GM19351 (cell line): Measurements from ENCODE around the gene PRPF40A.
"Not testable (repeated sequence)": the region's sequence is repeated elsewhere in the genome, so short reads cannot be mapped to it uniquely, and the experiment has no call there.

Experiments
- ATAC-seq: cut with Tn5 transposase; IDR thresholded peaks from one replicate; pipeline ENCODE4 v1.9.1; 2021; ENCODE audit warnings: mild to moderate bottlenecking, moderate library complexity; ENCODE audit not compliant: unreplicated experiment

PRPF40A gene

GRCh38 chr2:152717228-152718075 is at the start of gene PRPF40A:
PRPF40A (minus strand) TSS chr2:152717461; CDS start chr2:152717439, 22 bp downstream.
- ATAC-seq: peak; percentile 60

- no peak for ATAC-seq
Measured at GRCh38 chr2:152766928-152767327, 49.7 kb upstream of the PRPF40A start.

GRCh38 chr2:152763651-152764050 is 46.4 kb upstream of the PRPF40A start:
- ATAC-seq: no peak

GRCh38 chr2:152763208-152763607 is 45.9 kb upstream of the PRPF40A start:
- not testable (repeated sequence) for ATAC-seq

GRCh38 chr2:152762202-152762601 is 44.9 kb upstream of the PRPF40A start:
- ATAC-seq: no peak

GRCh38 chr2:152761214-152761613 is 44.0 kb upstream of the PRPF40A start:
- ATAC-seq: no peak

- ATAC-seq: no peak
Measured at GRCh38 chr2:152759290-152760072, 42.2 kb upstream of the PRPF40A start.

- ATAC-seq: no peak
Measured at GRCh38 chr2:152755029-152755428, 37.8 kb upstream of the PRPF40A start.

- not testable (repeated sequence) for ATAC-seq
Measured at GRCh38 chr2:152747751-152748150, 30.5 kb upstream of the PRPF40A start.

GRCh38 chr2:152743002-152743401 is 25.7 kb upstream of the PRPF40A start:
- ATAC-seq: peak; percentile 81

GRCh38 chr2:152740743-152741328 is 23.6 kb upstream of the PRPF40A start:
- ATAC-seq: peak; percentile 86

GRCh38 chr2:152739705-152740104 is 22.4 kb upstream of the PRPF40A start:
- not testable (repeated sequence) for ATAC-seq

GRCh38 chr2:152738438-152738837 is 21.2 kb upstream of the PRPF40A start:
- no peak for ATAC-seq

GRCh38 chr2:152737509-152737908 is 20.2 kb upstream of the PRPF40A start:
- ATAC-seq: not testable (repeated sequence)

- ATAC-seq: peak; percentile 50
Measured at GRCh38 chr2:152730591-152731333, 13.5 kb upstream of the PRPF40A start.

GRCh38 chr2:152729844-152730243 is 12.6 kb upstream of the PRPF40A start:
- peak; percentile 47 for ATAC-seq

GRCh38 chr2:152723918-152724317 is 6.7 kb upstream of the PRPF40A start:
- ATAC-seq: no peak

GRCh38 chr2:152722639-152723038 is 5.4 kb upstream of the PRPF40A start:
- not testable (repeated sequence) for ATAC-seq

- no peak for ATAC-seq
Measured at GRCh38 chr2:152720794-152721193, 3.5 kb upstream of the PRPF40A start.

- ATAC-seq: peak; percentile 26
Measured at GRCh38 chr2:152718909-152719645, 1.8 kb upstream of the PRPF40A start.
